Skin of body (tissue), 2 donors: ENCODE data around the gene TMEM63C. TPM values are rescaled to one million over a fixed set of nuclear protein-coding genes. Genes with fewer than 3 reads are reported as not detected.

Experiments used
- DNase-seq: peaks from one replicate; lab custom pipeline; 2025; lab: John Stamatoyannopoulos, UW
- total RNA-seq: library from RNA; depleted of rRNA; stranded (reverse); fragments of >200 nt; gene quantifications from one replicate; pipeline ENCODE4 v1.2.3, GENCODE V29; 2014

TMEM63C gene
- total RNA-seq, 1 donor from 2014 or later = 0.89 TPM

DNA sequence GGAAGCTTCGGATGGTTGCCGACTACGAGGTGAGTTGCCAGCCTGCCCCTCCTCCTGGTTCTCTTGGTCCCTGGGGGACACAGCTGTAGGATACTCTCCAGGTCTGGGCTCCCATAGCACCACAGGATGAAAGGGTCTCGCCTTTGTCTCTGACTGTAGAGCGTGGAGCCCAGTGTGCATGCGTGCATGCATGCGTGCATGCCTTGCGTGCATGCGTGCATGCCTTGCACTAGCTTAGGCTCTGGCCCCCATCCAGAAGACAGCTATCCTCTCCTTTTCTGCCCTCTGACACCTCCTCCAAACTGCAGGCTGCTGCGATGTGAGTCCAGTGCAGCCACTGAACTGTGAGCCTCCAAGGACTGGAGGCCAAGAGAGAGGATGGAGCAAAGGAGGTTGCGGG, 70.3 kb downstream of the TMEM63C start:
- DNase-seq = no peak

- no peak for DNase-seq
These were observed 72.0 kb downstream of the TMEM63C start for GRCh38 chr14:77253333-77254190.

DNA sequence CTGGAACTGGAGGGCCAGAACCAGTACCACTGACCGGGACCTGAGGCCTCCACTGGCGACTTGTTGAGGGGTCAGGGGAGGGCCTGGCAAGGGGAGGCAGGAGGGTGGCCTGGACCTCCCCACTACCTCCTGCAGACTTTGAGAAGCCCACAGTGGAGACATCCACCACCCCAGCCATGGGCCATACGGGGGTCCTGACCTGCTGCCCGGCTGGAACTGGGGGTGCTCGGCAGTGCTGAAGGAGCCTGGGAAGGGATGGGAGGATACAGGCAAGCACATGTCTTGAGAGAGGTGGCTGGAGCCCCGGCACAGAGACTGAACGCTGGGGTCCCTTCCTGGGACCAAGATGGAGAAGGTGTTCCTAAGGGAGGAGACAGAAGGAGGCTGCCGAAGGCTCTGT, 75.1 kb downstream of the TMEM63C start:
- no peak for DNase-seq

DNA sequence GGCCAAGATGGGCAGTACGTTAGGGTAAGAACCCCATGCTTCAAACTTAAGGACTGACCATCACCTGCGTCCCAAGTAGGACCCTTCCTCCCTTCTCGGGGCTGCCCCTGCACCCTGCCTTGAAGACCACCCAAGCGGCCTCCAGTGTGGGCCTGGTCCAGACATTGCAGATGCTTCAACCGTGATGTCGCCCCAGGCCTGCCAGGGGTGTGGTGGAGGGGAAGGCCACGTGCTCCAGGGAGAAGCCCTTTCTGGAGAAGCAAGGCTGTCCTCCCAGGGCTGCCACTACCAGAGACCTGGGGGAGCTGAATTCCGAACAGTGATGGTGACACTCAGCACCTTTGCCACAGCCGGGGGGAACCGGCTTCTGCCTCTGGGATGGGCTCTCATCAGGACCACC, 76.1 kb downstream of the TMEM63C start:
- no peak for DNase-seq

DNA sequence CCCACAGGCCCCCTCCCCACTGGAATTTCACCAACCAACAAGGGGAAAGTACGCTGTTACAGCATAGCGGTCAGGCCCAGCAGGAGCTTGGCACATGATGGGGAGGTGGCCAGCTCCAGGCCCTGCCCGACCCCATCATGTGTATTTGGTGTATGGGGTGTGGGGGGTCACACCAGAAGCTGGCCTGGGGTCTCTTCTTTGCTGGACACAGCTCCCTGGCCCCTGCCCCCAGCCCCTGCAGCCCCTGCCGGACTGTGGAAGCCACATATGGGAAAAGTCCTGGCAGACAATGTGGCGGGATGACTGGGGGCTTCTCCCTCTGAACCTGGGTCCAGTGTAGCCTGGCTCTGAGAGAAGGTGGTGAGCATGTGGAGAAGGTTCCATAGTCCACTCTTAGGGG, 77.0 kb downstream of the TMEM63C start:
- DNase-seq = no peak

DNA sequence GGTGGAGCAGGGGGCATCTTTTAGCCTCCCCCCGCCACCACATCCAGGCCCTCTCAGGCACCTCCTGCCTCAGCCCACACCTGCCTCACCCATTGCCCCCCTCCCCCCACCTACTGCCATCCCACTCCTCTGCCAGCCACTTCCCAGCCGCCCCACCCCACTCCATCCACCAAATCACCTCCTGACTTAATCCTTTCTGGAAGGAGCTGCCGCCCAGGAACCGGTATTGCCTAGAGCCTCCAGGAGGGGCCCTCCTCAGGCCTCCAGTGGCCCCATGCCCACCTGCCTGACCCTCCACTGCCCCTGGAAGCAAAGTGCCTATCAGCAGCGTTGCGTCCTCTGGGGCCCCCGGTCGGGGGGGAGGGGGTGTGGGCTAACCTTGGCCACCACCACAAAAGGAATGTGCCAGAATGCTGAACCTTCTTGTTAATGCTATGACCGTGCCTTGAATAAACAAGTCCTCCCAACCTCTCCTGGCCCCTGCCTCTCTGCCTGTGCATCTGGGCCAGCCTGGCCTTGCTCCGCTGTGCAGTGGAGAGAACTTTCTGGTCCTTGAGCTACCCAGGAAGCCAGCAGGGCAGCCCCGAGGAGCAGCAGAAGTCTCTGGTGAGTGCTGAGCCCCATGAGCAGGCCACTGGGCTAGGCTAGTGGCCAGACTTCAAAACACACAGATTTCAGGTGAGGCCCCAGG, 77.6 kb downstream of the TMEM63C start:
- no peak for DNase-seq

DNA sequence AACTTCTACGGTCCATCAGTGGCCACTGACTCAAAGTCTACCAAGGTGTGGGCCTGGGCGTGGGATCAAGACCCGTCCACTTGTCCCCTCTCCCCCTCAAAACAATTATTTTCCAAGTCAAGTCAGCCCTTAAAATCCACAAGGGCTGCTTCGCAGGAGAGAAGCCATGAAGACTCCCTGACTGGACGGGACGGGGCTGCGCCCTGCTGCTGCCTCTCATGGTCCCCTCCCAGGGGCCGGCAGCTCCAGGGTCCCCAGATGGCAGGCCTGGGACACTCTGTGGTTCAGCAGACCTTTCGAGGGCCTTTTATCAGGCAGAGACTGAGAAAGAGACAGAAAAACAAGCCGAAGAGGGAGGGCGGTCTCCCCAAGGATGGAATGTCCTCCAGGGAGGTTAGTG, 78.6 kb downstream of the TMEM63C start:
- no peak for DNase-seq

DNA sequence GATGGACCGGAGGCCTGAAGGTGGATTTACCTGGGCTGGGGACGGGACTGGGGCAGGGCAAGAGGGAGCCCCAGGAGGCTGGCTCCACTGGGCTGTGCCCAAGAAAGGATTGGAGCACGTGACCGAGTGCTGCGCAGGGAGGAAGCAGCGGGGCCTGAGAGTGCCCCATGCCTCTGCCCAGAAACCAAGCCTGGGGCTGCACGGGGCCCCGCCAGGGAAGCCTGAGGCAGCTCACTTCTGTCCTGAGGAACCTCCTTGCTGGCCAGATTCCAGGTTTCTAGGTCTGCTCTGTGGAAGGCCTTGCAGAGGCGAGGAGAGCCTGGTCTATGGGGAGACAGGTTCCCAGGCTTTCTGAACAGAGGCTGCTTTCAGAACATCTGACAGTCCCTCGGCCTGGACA, 79.0 kb downstream of the TMEM63C start:
- DNase-seq = no peak

GRCh38 chr14:77264466-77265186, 83.0 kb downstream of the TMEM63C start:
- no peak for DNase-seq

DNA sequence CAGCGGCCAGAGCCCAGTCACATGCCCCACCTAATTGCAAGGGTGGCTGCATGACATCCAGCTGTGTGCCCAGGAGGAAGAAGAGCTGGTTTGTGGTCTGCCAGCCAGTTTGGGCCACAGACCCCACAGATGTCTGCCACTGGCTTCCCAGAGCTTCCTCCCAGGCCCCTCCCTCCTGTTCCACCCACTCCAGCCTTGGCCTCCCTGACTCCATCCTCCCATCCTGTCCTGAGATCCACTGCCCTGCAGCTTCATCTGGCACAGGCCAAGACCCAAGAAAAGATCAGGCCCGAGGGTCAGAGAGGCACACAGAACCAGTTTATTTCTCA, 83.6 kb downstream of the TMEM63C start:
- no peak for DNase-seq

DNA sequence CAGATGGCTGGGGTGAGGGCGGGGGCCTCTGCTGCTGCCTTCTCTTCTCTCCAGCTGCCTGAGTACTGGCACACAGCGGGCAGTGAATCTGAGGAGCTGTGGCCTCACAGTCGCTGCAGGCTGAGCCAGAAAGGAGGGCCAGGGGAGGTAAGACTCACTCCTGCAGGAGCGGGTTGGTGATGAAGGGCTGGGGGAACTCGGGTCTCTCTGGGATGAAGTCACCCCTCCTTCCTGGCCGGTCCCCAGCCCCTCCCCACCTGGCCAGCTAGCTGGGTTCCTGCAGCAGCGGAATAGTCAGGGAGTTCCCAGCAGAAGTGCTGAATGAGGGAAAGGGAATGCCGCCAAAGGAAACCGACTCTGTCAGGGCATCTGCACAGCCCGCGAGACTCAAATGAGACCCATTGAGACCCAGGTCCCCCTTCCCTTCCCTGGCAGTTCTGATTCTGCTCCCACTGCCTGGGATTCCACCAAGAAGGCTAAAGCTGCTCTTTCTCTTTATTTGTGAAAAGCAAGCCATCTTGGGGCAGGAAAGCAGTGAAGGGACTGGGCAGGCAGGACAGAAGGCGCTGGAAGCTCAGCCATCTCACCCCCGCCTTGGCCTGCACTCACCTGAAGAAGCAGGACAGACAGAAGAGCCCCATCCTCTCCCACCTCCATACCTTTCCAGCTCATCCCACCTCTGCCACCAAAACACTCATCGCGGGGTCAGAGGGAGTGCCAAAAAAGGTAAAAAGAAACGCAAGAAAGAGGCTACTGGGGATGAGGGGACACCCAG, 84.2 kb downstream of the TMEM63C start:
- DNase-seq = no peak

DNA sequence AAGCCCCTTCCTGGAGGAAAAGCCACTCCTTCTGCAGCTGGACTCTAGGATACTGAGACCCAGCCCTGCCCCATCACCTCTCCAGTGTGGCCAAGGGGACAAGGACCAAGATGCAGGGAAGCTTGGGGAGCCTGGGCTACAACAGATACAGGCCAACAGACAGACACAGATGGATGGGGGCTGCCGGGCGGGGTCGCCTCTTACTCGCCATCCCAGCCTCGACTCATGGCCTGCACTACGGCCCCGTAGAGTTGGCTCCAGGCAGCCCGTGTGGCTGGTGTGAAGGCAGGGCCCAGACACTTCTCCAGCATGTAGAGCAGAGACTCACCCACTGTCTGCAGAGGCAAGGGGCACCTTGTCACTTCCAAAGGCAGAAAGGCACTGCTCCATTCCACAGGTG, 84.7 kb downstream of the TMEM63C start:
- no peak for DNase-seq

DNA sequence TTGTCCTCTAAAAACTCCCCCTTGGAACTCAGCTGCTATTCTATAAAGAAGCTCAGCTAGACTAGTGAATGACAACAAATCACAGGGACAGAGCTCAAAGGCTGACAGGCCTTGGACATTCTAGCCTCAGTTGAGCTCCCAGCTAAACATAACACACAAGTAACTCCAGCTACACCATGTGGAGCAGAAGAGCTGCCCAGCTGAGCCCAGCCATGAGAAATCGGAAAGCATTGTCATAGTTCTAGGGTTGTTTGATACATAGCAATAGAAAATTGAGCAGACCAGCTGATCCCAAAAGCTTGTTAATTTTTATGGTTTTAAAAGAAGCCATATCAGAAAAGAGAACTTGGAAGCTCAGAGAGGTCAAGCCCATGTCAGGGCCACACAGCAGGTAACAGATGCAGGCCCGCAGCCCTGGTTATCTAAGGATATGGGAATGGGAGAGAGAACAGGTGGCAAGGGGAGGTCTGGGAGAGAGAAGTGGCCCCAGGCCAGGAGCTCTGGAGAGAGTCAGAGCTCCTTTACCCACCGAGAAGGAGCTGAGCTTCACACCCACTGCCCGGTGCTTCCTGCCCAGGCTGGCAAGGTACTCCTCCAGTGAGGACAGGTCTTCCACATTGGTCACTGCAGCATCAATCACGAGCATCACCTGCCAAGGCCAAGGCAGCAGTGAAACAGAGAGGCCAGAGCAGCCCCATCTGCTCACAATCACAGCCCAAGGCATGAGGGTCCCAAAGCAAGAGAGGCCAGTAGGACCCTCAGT, 86.5 kb downstream of the TMEM63C start:
- DNase-seq = no peak

DNA sequence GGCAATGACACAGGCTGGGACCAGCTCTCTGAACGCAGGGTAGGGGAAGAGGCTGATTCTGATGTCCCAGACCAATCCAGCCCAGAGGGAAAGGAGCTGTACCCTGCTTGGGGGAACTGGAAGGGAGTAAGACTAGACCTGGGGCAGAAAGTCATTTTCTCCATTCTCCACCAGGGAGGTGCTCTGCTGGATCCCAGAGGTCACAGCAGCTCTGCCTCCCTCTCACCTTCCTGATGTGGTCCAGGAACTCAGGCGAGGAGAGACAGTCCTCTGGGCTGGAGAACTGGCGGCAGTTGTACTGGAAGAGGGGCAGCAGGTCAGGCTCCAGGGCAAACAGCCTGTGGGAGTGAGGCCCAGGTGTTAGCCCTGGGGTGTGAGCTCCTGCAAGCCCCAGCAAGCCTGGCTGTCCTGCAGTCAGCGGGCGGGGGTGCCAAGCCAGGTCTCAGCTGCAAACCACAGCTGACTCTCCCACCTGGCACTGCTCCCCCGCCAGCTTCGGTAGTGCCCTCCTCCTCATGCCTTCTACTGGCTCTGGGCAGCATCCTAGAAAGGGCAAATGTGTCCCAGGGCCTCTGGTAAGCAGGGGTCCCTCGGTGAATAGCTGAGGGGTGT, 87.5 kb downstream of the TMEM63C start:
- DNase-seq = no peak

- DNase-seq = no peak
These were observed 88.9 kb downstream of the TMEM63C start for GRCh38 chr14:77270361-77271112.

DNA sequence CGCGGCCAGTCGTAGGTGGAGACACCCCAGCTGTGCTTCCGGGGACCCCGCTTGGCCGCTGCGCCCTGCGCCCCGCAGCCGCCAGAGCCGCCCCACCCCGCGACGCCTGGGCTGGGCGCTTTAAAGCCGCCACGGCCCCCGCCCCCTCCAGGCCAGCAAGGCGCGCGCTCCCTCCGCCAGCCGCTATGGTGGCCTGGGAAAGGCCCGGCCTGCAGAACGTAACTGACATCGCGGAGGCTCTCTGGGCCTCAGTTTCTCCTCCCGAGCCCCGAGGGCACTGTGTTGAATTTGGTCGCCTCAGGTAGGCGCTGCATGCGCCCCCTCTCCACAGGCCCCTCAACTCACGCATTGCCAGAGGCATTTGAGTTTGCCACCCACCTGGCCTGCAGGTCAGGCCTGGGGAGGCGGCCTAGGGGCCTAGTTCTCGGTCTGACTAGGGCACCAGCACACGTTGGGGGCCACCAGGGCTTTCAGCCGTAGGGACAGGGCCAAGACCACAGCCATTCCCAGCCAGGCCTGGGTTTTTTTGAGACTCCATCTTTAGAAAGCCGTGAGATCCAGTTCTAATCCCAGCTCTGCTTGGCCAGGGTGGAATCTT, 89.6 kb downstream of the TMEM63C start, which contains the start of gene NGB:
TSS of gene NGB (minus strand) at position 94 of the 598 bp plus-strand sequence. CDS start 269 bp downstream, outside the sequence.
- DNase-seq = no peak

GRCh38 chr14:77272261-77272660, 90.7 kb downstream of the TMEM63C start:
- DNase-seq = no peak

DNA sequence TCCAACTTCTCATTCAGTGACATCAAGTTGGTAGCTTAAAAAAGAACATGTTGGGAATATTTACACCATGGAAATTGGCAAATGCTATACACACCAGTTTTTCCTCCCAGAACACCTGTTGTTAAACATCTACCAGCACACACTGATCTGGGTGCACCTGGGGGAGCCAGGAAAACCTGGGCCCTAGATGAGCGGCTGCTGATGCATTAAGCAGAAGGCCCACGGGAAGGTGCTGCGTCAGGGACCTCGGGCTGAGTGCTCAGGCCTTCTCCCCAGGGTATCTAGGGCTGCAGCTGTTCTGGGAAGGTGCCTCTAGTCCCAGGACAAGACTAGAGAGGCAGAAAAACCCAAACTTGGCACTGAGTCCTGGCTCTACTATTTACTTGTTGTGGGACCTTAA, 92.2 kb downstream of the TMEM63C start:
- no peak for DNase-seq

- DNase-seq = no peak
These were observed 93.5 kb downstream of the TMEM63C start for GRCh38 chr14:77275041-77275580.
